Activated CD4-positive, alpha-beta T cell treated with anti-CD3 and anti-CD28 coated beads, Interleukin-2, amount 50 U/mL, for 16 hours (primary cell): ENCODE results near the gene STRIP2.
"Not testable (repeated sequence)": the region's sequence is repeated elsewhere in the genome, so short reads cannot be mapped to it uniquely, and the experiment has no call there.

Experiments used
- DNase-seq: peaks from one replicate; pipeline ENCODE4 v3.0.0-alpha.2; 2020

STRIP2 gene

GRCh38 chr7:129534558-129535274 lies 100.5 kb downstream of the STRIP2 start:
- DNase-seq: not testable (repeated sequence)

DNA sequence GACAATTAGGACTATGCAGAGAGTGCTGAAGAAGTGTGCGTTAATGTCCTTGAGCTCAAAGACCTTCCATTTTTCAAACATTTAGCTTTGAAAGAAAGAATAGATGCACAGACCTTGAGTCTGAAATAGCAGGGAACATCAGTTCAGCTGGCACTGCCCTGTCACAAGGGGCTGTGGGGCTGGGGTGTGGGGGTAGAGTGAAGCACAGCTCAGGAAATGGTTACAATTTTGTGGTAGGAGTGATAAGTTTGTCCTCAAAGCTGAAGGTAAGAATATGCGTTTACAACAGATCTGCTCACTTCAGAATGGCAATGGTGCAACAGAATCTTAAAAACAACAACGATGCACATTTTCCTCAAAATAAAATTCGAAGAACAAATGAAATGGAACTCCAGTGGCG lies 101.7 kb downstream of the STRIP2 start:
- DNase-seq: no peak

GRCh38 chr7:129536323-129536722 lies 102.1 kb downstream of the STRIP2 start:
- no peak for DNase-seq
